DOHH2 (cell line): ENCODE measurements around the gene TCF3.

Source experiments
- H3F3A ChIP-seq: fragments of 200-600 bp; sonication (generic), shearing (Covaris generic); 2 replicates; pipeline ENCODE4 v1.6.0; 2016; ENCODE audit warnings: antibody characterized with exemption, mild to moderate bottlenecking; ENCODE audit not compliant: control insufficient read depth, insufficient read depth
- H3K27ac ChIP-seq: fragments of 200-600 bp; sonication (generic); 2 replicates; pipeline ENCODE4 v1.5.1; 2014; ENCODE audit warnings: low read depth, mild to moderate bottlenecking, low read length, moderate library complexity
- H3K27me3 ChIP-seq: fragments of 200-600 bp; sonication (generic); 2 replicates; pipeline ENCODE4 v1.6.1; 2014; ENCODE audit warnings: mild to moderate bottlenecking, low read length, mixed read lengths; ENCODE audit not compliant: control insufficient read depth
- H3K36me3 ChIP-seq: fragments of 200-600 bp; sonication (generic); 2 replicates; pipeline ENCODE4 v1.6.1; 2014; ENCODE audit warnings: mild to moderate bottlenecking, low read length, moderate library complexity, mixed read lengths; ENCODE audit not compliant: control insufficient read depth
- H3K4me1 ChIP-seq: fragments of 200-600 bp; sonication (generic); 2 replicates; pipeline ENCODE4 v1.6.1; 2014; ENCODE audit warnings: mild to moderate bottlenecking, low read length, mixed read lengths; ENCODE audit not compliant: control insufficient read depth
- H3K4me2 ChIP-seq: fragments of 200-600 bp; sonication (generic); 2 replicates; pipeline ENCODE4 v1.6.0; 2014; ENCODE audit warnings: mild to moderate bottlenecking, low read length, moderate library complexity
- H3K4me3 ChIP-seq: fragments of 200-600 bp; sonication (generic); 2 replicates; pipeline ENCODE4 v1.5.1; 2014; ENCODE audit warnings: mild to moderate bottlenecking, low read length, mixed read lengths
- H3K79me2 ChIP-seq: fragments of 200-600 bp; sonication (generic); 2 replicates; pipeline ENCODE4 v1.6.1; 2014; ENCODE audit warnings: mild to moderate bottlenecking, low read length, mixed read lengths; ENCODE audit not compliant: control insufficient read depth
- H3K9me2 ChIP-seq: fragments of 200-600 bp; sonication (generic); replicated peaks from 2 replicates; pipeline ENCODE4 v1.6.1; 2014; ENCODE audit warnings: mild to moderate bottlenecking, low read length, mixed read lengths; ENCODE audit not compliant: control insufficient read depth
- H3K9me3 ChIP-seq: fragments of 200-600 bp; sonication (generic); 2 replicates; pipeline ENCODE4 v1.6.1; 2014; ENCODE audit warnings: antibody characterized with exemption, low read length, mixed read lengths; ENCODE audit not compliant: control insufficient read depth, insufficient read depth
- H4K20me1 ChIP-seq: fragments of 200-600 bp; sonication (generic); 2 replicates; pipeline ENCODE4 v1.6.0; 2014; ENCODE audit warnings: low read depth, mild to moderate bottlenecking, antibody characterized with exemption, low read length, moderate library complexity; ENCODE audit not compliant: control insufficient read depth, insufficient read depth
- EZH2phosphoT487 ChIP-seq: fragments of 200-600 bp; sonication (generic); IDR thresholded peaks from 2 replicates; pipeline ENCODE4 v1.6.1; 2017; ENCODE audit warnings: borderline replicate concordance, mild to moderate bottlenecking, antibody characterized with exemption, low read length, moderate library complexity, mixed read lengths
- TF ChIP-seq, protein P1 (sequence below): fragments of 200-600 bp; sonication (generic); IDR thresholded peaks from one replicate; pipeline ENCODE4 v1.5.1; 2014; ENCODE audit warnings: antibody characterized with exemption, mild to moderate bottlenecking, low read depth, low read length; ENCODE audit not compliant: poor library complexity, severe bottlenecking

TCF3 gene

DNA sequence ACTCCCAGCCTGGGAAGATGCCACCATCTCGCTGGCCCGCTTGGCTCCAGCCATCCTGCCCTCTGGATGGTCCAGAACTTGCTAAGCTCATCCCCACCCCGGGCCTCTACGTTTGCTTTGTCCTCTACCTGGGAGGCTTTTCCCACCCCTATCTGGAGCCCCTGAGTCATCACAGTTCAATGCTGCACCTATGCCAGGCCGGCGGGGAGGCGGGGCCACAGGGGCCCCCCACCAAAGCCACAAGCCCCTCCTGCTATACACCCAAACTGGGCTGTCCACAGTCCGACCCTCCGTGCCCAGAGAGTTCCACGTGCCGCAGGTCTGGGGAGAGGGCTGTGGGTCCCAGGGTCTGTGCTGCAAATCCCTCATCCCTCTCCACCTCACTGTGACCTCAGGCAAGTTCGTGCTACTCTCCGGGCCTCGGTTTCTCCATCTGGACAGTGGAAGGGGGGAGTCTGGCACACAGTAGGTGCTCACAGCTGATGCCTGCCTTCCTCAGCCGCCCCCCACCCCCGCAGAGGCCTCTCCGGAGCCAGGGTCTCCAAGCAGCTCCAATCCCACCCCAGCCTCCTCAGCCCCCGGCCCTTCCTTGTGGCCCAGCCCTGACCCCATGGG is 1.9 kb upstream of the TCF3 start:
- Histone ChIP-seq H3K36me3 (peaks cover 23% of the 10 kb centered on the region), H3K9me2 (no peaks in the 10 kb centered on the region), H3K27ac (no peak overlapping the region), H3K4me3 (no peak overlapping the region), H3F3A (peaks cover 14% of the 10 kb centered on the region), H3K9me3 (no peaks in the 10 kb centered on the region), H3K79me2 (peaks cover 28% of the 10 kb centered on the region), H4K20me1 (no peaks in the 10 kb centered on the region), H3K4me2 (no peak overlapping the region), H3K27me3 (no peaks in the 10 kb centered on the region), H3K4me1 (peaks cover 23% of the 10 kb centered on the region)
- TF ChIP-seq, protein P1, sequence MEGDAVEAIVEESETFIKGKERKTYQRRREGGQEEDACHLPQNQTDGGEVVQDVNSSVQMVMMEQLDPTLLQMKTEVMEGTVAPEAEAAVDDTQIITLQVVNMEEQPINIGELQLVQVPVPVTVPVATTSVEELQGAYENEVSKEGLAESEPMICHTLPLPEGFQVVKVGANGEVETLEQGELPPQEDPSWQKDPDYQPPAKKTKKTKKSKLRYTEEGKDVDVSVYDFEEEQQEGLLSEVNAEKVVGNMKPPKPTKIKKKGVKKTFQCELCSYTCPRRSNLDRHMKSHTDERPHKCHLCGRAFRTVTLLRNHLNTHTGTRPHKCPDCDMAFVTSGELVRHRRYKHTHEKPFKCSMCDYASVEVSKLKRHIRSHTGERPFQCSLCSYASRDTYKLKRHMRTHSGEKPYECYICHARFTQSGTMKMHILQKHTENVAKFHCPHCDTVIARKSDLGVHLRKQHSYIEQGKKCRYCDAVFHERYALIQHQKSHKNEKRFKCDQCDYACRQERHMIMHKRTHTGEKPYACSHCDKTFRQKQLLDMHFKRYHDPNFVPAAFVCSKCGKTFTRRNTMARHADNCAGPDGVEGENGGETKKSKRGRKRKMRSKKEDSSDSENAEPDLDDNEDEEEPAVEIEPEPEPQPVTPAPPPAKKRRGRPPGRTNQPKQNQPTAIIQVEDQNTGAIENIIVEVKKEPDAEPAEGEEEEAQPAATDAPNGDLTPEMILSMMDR, result no peak
- no peak for TF ChIP-seq EZH2phosphoT487

DNA sequence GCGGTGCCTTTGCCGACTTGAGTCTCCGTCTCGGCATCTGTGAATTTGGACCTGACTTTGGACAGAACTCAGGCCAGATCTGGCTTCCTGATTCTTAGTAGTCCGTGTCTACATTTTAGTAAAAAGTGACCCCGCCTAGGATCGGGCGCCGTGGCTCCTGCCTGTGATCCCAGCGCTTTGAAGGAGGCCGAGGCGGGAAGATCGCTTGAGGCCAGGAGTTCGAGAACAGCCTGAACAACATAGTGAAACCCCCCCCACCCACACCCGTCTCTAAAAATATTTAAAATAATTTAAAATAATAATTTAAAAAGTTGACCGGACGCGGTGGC is 849 bp upstream of the TCF3 start:
- Histone ChIP-seq H3K9me2 (no peaks in the 10 kb centered on the region), H3K27ac (peak overlapping the region; percentile 70), H3K4me2 (peak overlapping the region; percentile 73), H4K20me1 (no peaks in the 10 kb centered on the region), H3K36me3 (peaks cover 30% of the 10 kb centered on the region), H3K27me3 (no peaks in the 10 kb centered on the region), H3K4me3 (peak overlapping the region; percentile 76), H3K4me1 (peaks cover 33% of the 10 kb centered on the region), H3F3A (peaks cover 20% of the 10 kb centered on the region), H3K79me2 (peaks cover 38% of the 10 kb centered on the region), H3K9me3 (no peaks in the 10 kb centered on the region)
- TF ChIP-seq, protein P1, result no peak
- no peak for TF ChIP-seq EZH2phosphoT487

DNA sequence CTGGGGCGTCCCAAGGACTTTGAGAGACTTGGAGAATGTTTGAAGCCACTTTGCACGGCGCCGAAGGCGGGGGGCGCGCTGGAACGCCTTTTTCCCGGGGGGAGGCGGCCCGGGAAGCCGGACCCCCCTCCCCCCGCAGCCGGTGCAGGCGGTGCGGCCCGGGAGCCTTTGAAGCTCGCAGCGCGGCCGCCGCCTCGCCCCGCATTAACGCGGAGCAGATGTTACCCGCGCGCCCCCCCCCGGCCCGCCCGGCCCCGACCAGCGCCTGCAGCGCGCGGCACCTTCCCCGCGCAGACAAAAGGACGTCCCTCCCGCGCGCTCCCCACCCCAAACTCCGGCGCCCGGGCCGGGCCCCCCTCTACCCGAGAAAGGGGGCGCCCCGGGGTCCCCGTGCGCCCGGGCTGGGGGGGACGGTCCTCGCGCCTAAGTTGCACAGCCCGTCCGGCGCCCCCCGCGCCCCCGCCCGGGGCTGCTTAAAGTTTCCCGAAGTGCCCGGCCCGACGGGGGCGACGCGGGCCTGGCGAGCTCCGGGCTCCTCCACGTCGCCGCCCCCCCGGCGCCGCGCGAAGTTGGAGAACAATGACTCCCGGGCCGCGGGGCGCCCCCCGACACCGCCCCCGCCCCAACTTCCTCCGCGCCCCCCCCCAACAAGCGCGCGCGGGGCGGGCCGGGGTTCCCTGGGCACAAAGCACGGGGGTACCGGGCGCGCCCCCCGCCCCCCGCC is 685 bp downstream of the TCF3 start:
- H3K4me3 ChIP-seq, result peak overlapping the region; percentile 84
- H3K9me3 ChIP-seq, result no peaks in the 10 kb centered on the region
- H3K27ac ChIP-seq, result peak overlapping the region; percentile 93
- H3K4me2 ChIP-seq, result peak overlapping the region; percentile 96
- H3K9me2 ChIP-seq, result no peaks in the 10 kb centered on the region
- H3K79me2 ChIP-seq, result peaks cover 54% of the 10 kb centered on the region
- H4K20me1 ChIP-seq, result no peaks in the 10 kb centered on the region
- peaks cover 46% of the 10 kb centered on the region for H3K36me3 ChIP-seq
- H3K4me1 ChIP-seq, result peaks cover 48% of the 10 kb centered on the region
- TF ChIP-seq, protein P1, result no peak
- no peak for TF ChIP-seq EZH2phosphoT487
- H3K27me3 ChIP-seq, result no peaks in the 10 kb centered on the region
- peaks cover 20% of the 10 kb centered on the region for H3F3A ChIP-seq
